GM18858 (cell line): ENCODE measurements around the gene SOX18.

Source experiments
- ATAC-seq: cut with Tn5 transposase; IDR thresholded peaks from one replicate; pipeline ENCODE4 v1.9.1; 2021; ENCODE audit not compliant: unreplicated experiment

SOX18 gene

GRCh38 chr20:64053841-64054661 is 4.6 kb upstream of the SOX18 start:
- no peak for ATAC-seq

GRCh38 chr20:64052987-64053840 is 3.8 kb upstream of the SOX18 start:
- ATAC-seq: no peak

- no peak for ATAC-seq
These were observed 2.9 kb upstream of the SOX18 start for GRCh38 chr20:64052326-64052722.

GRCh38 chr20:64051561-64052325 is 2.3 kb upstream of the SOX18 start:
- no peak for ATAC-seq

GRCh38 chr20:64051033-64051452 is 1.6 kb upstream of the SOX18 start:
- ATAC-seq: no peak

GRCh38 chr20:64050261-64051032 is 1.0 kb upstream of the SOX18 start:
- no peak for ATAC-seq

GRCh38 chr20:64049878-64050260 is 430 bp upstream of the SOX18 start:
- ATAC-seq: no peak

- ATAC-seq: no peak
These were observed 916 bp downstream of the SOX18 start for GRCh38 chr20:64048402-64049044.

GRCh38 chr20:64047968-64048401 is 1.5 kb downstream of the SOX18 start:
- ATAC-seq: no peak

- ATAC-seq: no peak
These were observed 2.4 kb downstream of the SOX18 start for GRCh38 chr20:64047046-64047389.

- no peak for ATAC-seq
These were observed 4.0 kb downstream of the SOX18 start for GRCh38 chr20:64045346-64046011.

- no peak for ATAC-seq
These were observed 4.8 kb downstream of the SOX18 start for GRCh38 chr20:64044484-64045247.

GRCh38 chr20:64043768-64044167 is 5.7 kb downstream of the SOX18 start:
- ATAC-seq: no peak

GRCh38 chr20:64042054-64042781 is 7.2 kb downstream of the SOX18 start:
- ATAC-seq: no peak

GRCh38 chr20:64041781-64042053 is 7.7 kb downstream of the SOX18 start:
- ATAC-seq: no peak

GRCh38 chr20:64041040-64041780 is 8.2 kb downstream of the SOX18 start:
- ATAC-seq: no peak

- ATAC-seq: no peak
These were observed 9.0 kb downstream of the SOX18 start for GRCh38 chr20:64040231-64041039.
